Subcutaneous abdominal adipose tissue (tissue), 5 donors: ENCODE measurements around the gene CD48.

Experiments used
- H3K27ac ChIP-seq: one replicate; pipeline ENCODE4 v1.7.0; 2013; ENCODE audit warnings: low read depth, mild to moderate bottlenecking, inconsistent platforms, low read length, moderate library complexity
- H3K27me3 ChIP-seq, 5 donors: one replicate each; pipeline ENCODE4 v1.7.0; 2013; ENCODE audit warnings: low read length in 5 of 5, inconsistent platforms in 1 of 5; ENCODE audit not compliant: control insufficient read depth in 5 of 5, insufficient read depth in 4 of 5
- H3K36me3 ChIP-seq, 5 donors: one replicate each; pipeline ENCODE4 v1.7.0; 2013; ENCODE audit warnings: low read length in 5 of 5; ENCODE audit not compliant: control insufficient read depth in 5 of 5, insufficient read depth in 5 of 5
- H3K4me1 ChIP-seq, 5 donors: one replicate each; pipeline ENCODE4 v1.7.0; 2013; ENCODE audit warnings: low read length in 5 of 5, mild to moderate bottlenecking in 3 of 5, moderate library complexity in 1 of 5; ENCODE audit not compliant: control insufficient read depth in 5 of 5, insufficient read depth in 5 of 5
- H3K4me3 ChIP-seq, 5 donors: one replicate each; pipeline ENCODE4 v1.7.0; 2013; ENCODE audit warnings: low read length in 5 of 5, low read depth in 1 of 5
- H3K9ac ChIP-seq, 5 donors: one replicate each; pipeline ENCODE4 v1.7.0; 2013; ENCODE audit warnings: low read length in 5 of 5, mild to moderate bottlenecking in 4 of 5, moderate library complexity in 3 of 5
- H3K9me3 ChIP-seq, 5 donors: one replicate each; pipeline ENCODE4 v1.7.0; 2013; ENCODE audit warnings: low read length in 5 of 5; ENCODE audit not compliant: control insufficient read depth in 5 of 5
- donor health status: healthy.
- donor health status: healthy.
- donor health status: healthy.
- donor health status: healthy.
- donor health status: healthy.

CD48 gene

DNA sequence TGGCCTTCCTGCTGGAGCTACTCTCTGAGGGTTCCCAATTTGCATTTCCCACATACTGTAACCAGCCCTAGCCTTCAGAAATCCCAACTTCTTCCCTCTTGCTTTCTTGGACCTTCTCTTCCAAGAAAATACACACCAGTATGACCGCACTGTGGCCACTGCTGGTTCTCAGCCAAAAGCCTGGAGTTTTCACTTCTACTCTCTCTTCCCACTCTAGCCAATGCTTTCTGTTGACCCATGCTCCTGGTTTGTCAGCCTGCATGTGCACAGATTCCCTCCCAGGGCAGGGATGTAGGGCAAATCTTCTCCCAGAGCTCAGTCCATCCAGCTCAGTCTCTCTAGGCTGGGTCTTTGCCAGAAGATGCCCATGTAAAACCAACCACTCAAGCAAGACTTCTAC, 65.4 kb downstream of the CD48 start:
- Histone ChIP-seq H3K4me3 (peak overlapping the region in 1 of 5 donors; percentile 26), H3K4me1 (peaks cover 0 to 18% (median 8%) of the 10 kb centered on the region in 5 donors), H3K36me3 (no peaks in the 10 kb centered on the region), H3K27ac (no peak overlapping the region), H3K9ac (no peak overlapping the region), H3K9me3 (no peaks in the 10 kb centered on the region), H3K27me3 (peaks cover 0 to 4% (median 0%) of the 10 kb centered on the region in 5 donors)

DNA sequence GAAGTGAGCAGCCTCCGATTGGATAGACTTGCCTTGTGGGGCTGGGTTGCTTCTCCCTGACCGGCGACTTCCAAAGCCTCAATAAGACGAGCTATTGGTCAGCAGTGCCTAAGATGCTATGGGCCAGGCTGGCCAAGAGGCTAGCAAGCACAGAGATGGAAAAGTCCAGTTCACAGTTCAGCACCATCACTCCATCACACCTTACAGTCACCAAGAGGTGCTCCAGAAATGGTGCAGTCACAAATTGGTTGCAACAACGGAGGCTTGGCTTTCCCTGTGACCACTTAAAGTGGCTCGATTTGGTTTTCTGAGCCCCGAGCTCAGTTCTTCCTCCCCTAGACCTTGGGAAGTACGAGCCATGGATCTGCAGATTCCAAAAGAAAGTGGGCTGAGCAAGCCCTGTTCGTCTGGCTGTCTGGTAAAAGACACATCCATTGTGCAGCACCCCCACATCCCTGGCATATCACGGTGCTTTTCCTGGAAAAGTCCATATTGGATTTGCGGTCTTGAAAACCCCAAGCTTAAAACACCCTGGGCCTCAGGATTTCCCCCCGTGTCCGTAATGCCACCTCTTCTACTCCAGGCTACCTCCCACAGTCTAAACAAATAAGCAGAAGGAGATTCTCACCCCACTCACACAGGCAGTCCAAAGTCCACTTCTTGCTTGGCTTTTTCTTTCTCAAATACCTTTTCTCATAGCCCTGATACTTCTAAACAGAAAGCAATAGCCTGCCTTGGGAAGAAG, 66.1 kb downstream of the CD48 start:
- no peak overlapping the region for H3K9ac ChIP-seq

DNA sequence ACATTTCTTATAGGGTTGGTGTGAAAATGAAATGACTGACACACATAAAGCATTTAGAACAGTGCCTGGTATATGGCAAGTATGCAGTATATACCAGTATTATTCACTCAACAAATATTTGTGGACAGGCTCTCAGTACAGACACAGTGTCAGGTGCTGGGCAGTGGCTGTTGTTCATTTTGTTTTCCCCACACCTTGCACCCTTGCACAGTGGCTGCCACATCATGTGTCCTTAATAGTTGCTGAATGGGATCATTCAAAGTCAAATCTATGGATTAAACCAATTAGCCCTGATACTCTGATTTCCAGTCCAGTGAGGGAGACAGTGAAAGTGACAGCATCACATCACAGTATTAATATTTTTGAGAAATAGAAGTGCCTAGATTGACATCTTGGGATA, 67.2 kb downstream of the CD48 start:
- H3K9ac ChIP-seq, result no peak overlapping the region
- H3K36me3 ChIP-seq, result no peaks in the 10 kb centered on the region
- peaks cover 0 to 18% (median 8%) of the 10 kb centered on the region in 5 donors for H3K4me1 ChIP-seq
- no peak overlapping the region for H3K27ac ChIP-seq
- no peak overlapping the region for H3K4me3 ChIP-seq
- H3K27me3 ChIP-seq, result peaks cover 0 to 4% (median 0%) of the 10 kb centered on the region in 5 donors
- H3K9me3 ChIP-seq, result no peaks in the 10 kb centered on the region

More for the DNA sequence above, 66.1 kb downstream of the CD48 start:
- H3K36me3 ChIP-seq, result no peaks in the 10 kb centered on the region
- H3K27me3 ChIP-seq, result peaks cover 0 to 4% (median 0%) of the 10 kb centered on the region in 5 donors
- H3K4me1 ChIP-seq, result peaks cover 0 to 18% (median 8%) of the 10 kb centered on the region in 5 donors
- peak overlapping the region in 1 of 5 donors; percentile 26 for H3K4me3 ChIP-seq
- no peak overlapping the region for H3K27ac ChIP-seq
- no peaks in the 10 kb centered on the region for H3K9me3 ChIP-seq

DNA sequence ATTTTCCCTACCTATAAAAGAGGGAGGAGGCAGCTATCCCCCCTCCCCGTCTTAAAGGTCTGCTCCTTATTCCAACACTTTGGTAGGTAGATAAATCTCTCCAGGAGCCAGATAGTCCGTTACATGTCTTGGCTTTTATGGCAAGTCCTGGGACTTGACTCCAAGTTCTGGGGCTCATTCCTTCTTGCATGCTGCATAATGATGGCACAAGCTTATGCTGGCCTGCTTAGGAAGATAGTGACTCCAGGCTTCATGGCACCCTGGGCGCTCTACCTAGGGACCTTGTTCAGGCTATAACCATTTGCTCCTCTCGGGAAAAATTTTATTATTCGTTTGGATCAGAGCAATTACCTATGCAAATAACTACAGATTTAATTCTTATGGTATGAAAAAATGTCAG, 68.5 kb downstream of the CD48 start:
- Histone ChIP-seq H3K4me3 (no peak overlapping the region), H3K36me3 (no peaks in the 10 kb centered on the region), H3K27ac (no peak overlapping the region), H3K9me3 (no peaks in the 10 kb centered on the region), H3K27me3 (peaks cover 0 to 4% (median 0%) of the 10 kb centered on the region in 5 donors), H3K9ac (no peak overlapping the region), H3K4me1 (peaks cover 0 to 18% (median 8%) of the 10 kb centered on the region in 5 donors)

DNA sequence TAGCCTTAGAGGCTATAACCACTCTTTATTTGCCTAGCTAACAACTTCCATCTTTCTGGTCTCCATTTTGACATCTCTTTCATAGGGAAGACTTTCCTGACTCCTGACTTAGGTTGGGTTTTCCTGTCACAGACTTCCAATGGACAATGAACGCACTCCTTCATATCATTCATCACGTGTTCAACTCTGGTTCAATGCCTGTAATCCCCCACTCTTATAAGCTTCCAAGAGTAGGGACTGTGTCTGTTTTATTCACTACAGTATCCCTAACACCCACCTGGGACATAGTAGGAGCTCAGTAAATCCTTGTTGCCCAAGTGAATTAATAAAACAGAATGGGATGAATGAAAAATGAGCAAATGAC, 69.4 kb downstream of the CD48 start:
- Histone ChIP-seq H3K27ac (no peak overlapping the region), H3K9me3 (no peaks in the 10 kb centered on the region), H3K4me3 (no peak overlapping the region), H3K9ac (no peak overlapping the region), H3K27me3 (peaks cover 0 to 4% (median 0%) of the 10 kb centered on the region in 5 donors), H3K4me1 (peaks cover 0 to 15% (median 8%) of the 10 kb centered on the region in 5 donors), H3K36me3 (no peaks in the 10 kb centered on the region)

DNA sequence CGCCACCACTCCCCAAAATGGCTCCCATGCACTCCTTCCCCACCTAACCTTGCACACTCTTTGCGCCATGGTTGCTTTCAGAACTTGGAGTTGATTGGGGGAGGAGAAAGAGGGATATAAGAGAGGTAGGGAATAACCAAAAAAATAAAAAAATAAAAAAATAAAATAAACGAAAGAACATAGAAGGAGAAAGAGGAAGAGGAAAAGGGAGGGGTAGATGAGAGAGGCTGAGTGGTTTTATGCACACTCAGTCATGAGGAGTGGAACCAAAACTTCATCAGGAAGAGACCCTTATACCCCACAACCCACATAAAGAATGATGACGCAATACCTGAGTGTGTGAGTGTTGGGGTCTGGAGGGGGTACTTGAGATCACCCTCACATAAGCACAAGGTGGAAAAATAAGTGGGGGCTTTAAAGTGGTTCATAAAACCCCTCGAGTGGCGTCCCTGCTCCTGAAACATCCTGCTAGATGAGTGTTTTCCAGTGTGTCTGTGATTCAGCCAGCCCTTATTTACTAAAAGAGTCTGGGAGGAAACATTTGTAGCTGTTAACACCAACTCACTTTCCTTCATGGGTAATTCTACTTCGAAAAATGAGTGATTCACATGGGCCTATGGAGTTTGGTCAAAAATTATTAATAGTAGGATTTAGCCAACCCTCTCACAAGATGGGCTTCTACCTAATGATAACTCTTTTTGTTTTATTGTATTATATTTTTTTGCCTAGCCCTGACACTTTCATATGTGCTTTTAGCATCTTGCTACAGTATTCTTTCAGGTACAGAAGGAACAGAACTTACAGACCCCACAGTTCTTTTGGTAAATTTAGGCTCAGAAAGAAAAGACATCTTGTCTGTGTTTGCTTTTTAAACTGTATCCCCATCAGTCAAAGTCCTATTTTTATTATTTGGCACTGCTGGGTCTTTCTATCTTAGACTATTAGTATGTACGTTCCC, 70.0 kb downstream of the CD48 start:
- Histone ChIP-seq H3K27ac (no peak overlapping the region), H3K9ac (no peak overlapping the region), H3K27me3 (peaks cover 0 to 4% (median 0%) of the 10 kb centered on the region in 5 donors), H3K9me3 (no peaks in the 10 kb centered on the region), H3K4me3 (no peak overlapping the region), H3K36me3 (no peaks in the 10 kb centered on the region), H3K4me1 (peaks cover 0 to 8% (median 4%) of the 10 kb centered on the region in 5 donors)

DNA sequence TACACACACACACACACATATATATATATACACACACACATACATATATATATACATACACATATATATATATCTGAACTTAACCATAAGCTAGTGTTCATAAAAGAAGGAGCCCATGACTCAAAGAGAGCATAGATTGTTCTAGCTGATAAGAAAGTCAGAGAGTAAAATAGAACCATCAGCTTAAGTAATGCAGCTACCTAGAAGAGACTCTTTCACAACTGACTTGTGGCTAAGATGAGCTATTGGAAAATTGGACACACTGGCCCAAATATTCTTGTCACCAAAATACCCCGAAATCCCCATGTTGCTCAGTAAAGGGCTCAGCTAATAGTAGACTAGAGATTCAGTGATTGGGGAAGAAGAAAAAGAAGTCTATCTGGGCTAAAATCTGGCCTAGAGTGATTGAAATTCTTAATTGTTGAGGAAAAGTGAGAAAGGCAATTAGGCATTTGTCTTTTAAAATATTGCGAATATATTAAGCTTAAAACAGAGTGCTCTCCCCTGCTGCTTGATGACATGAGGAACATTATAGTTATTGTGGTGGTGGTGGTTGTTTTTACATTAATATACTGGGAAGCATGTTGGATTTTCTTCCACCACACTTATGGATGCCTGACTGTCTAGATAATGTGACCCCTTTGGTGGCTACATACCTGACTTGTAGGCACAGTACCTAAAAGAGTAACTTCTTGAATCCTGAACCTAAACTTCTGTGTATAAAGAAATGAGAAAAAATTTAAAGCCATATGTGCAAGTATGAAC, 71.1 kb downstream of the CD48 start:
- Histone ChIP-seq H3K9ac (no peak overlapping the region), H3K9me3 (no peaks in the 10 kb centered on the region), H3K4me1 (peaks cover 0 to 3% (median 0%) of the 10 kb centered on the region in 5 donors), H3K27me3 (peaks cover 0 to 4% (median 0%) of the 10 kb centered on the region in 5 donors), H3K27ac (no peak overlapping the region), H3K4me3 (no peak overlapping the region), H3K36me3 (no peaks in the 10 kb centered on the region)

DNA sequence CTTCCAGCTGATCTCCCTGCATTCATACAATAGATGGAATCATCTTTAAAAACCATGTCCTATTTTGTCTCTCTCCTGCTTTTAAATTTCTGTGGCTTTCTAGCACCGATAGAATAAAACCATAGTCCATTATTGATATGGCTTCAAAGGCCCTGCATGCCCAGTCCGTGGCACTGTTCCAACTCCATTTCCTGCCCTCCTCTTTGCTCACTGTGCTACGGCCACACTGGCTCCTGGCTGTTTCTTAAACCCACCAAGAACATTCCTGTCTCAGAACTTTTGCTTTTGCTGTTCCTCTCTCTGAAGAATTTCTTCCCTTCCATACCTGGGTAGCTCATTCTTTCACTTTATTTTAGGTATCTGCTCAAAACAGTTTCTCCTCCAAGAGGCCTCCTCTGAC, 72.0 kb downstream of the CD48 start:
- H3K27ac ChIP-seq, result no peak overlapping the region
- no peaks in the 10 kb centered on the region for H3K9me3 ChIP-seq
- no peak overlapping the region for H3K4me3 ChIP-seq
- H3K36me3 ChIP-seq, result no peaks in the 10 kb centered on the region
- peaks cover 0 to 3% (median 0%) of the 10 kb centered on the region in 5 donors for H3K4me1 ChIP-seq
- no peak overlapping the region for H3K9ac ChIP-seq
- H3K27me3 ChIP-seq, result peaks cover 0 to 4% (median 0%) of the 10 kb centered on the region in 5 donors

DNA sequence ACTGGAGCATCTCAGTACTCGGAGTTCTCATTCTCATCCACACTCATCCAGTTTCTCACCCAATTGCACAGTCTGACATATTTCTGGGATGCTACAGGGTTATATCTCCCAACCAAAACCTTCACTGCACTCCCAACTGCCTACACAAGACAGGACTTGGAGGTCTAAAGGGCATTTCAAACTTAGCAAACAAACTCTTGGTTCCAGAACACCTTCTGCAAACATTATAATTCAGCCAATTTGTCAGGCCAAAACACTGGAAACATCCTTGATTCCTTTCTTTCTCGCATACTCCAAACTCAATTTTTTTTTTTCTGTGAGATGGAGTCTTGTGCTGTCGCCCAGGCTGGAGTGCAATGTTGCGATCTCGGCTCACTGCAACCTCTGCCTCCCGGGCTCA, 72.7 kb downstream of the CD48 start:
- Histone ChIP-seq H3K9me3 (no peaks in the 10 kb centered on the region), H3K36me3 (no peaks in the 10 kb centered on the region), H3K4me1 (peaks cover 0 to 3% (median 0%) of the 10 kb centered on the region in 5 donors), H3K27ac (no peak overlapping the region), H3K4me3 (no peak overlapping the region), H3K9ac (no peak overlapping the region), H3K27me3 (peaks cover 0 to 4% (median 0%) of the 10 kb centered on the region in 5 donors)
